SK-N-SH treated with all-trans-retinoic acid at 6 μM for 48 hours (cell line): ENCODE data around the gene GON4L.

ENCODE experiments used
- ARNTL ChIP-seq: fragments of 450-650 bp; formaldehyde crosslinking; IDR thresholded peaks from 2 replicates; pipeline ENCODE4 v1.5.0; 2020; ENCODE audit warnings: low read depth, mild to moderate bottlenecking, moderate library complexity, borderline replicate concordance
- BACH2 ChIP-seq: fragments of 250-450 bp; sonication (Bioruptor Pico); IDR thresholded peaks from 2 replicates; pipeline ENCODE4 v1.9.0; 2021; ENCODE audit warnings: mild to moderate bottlenecking, borderline replicate concordance
- OSR1 ChIP-seq: fragments of 250-450 bp; sonication (Bioruptor Pico); IDR thresholded peaks from 2 replicates; pipeline ENCODE4 v1.8.0; 2022; ENCODE audit warnings: moderate library complexity, mild to moderate bottlenecking, inconsistent platforms
- PATZ1 ChIP-seq: fragments of 250-450 bp; sonication (Bioruptor Pico); IDR thresholded peaks from 2 replicates; pipeline ENCODE4 v1.8.0; 2020; ENCODE audit warnings: mild to moderate bottlenecking, moderate library complexity, borderline replicate concordance
- PPARA ChIP-seq: fragments of 250-450 bp; sonication (Bioruptor Pico); IDR thresholded peaks from 2 replicates; pipeline ENCODE4 v1.5.0; 2020; ENCODE audit warnings: mild to moderate bottlenecking, borderline replicate concordance
- TOX ChIP-seq: fragments of 250-450 bp; sonication (Bioruptor Pico); IDR thresholded peaks from 2 replicates; pipeline ENCODE4 v1.8.0; 2021; ENCODE audit warnings: mild to moderate bottlenecking, moderate library complexity, borderline replicate concordance
- TSHZ2 ChIP-seq: fragments of 250-450 bp; sonication (Bioruptor Pico); IDR thresholded peaks from 2 replicates; pipeline ENCODE4 v1.5.0; 2020; ENCODE audit warnings: mild to moderate bottlenecking, moderate library complexity
- ZFP3 ChIP-seq: fragments of 250-450 bp; sonication (Bioruptor Pico); IDR thresholded peaks from 2 replicates; pipeline ENCODE4 v1.5.0; 2020; ENCODE audit warnings: mild to moderate bottlenecking, moderate library complexity
- ZFP30 ChIP-seq: fragments of 450-650 bp; formaldehyde crosslinking; IDR thresholded peaks from 2 replicates; pipeline ENCODE4 v1.5.0; 2022; ENCODE audit warnings: mild to moderate bottlenecking, moderate library complexity

- TF ChIP-seq PATZ1 (no peak), ZFP3 (CRISPR knock-in tag) (no peak), ZFP30 (CRISPR knock-in tag) (no peak), PPARA (CRISPR knock-in tag) (no peak), TOX (no peak), ARNTL (CRISPR knock-in tag) (no peak), TSHZ2 (CRISPR knock-in tag) (no peak), OSR1 (CRISPR knock-in tag) (no peak), BACH2 (CRISPR knock-in tag) (no peak)
Observed at GRCh38 chr1:155889566-155889965, 32.6 kb upstream of the GON4L start.
